Esophagus (tissue), 2 donors: Measurements from ENCODE around the gene CAMK1D. TPM values are rescaled to one million over a fixed set of nuclear protein-coding genes. Genes with fewer than 3 reads are reported as not detected.
"Not testable (repeated sequence)": the region's sequence is repeated elsewhere in the genome, so short reads cannot be mapped to it uniquely, and the experiment has no call there.

Experiments used
- H3K27ac ChIP-seq, 2 donors: one replicate each; pipeline ENCODE4 v1.5.1; 2013; ENCODE audit warnings: low read depth in 2 of 2, mild to moderate bottlenecking in 2 of 2, inconsistent platforms in 1 of 2, low read length in 1 of 2, moderate library complexity in 1 of 2
- H3K27me3 ChIP-seq, 2 donors: one replicate each; pipeline ENCODE4 v1.6.1; 2013; ENCODE audit warnings: low read length in 2 of 2, control low read depth in 1 of 2, mild to moderate bottlenecking in 1 of 2; ENCODE audit not compliant: insufficient read depth in 2 of 2, control insufficient read depth in 1 of 2
- H3K36me3 ChIP-seq, 2 donors: one replicate each; pipeline ENCODE4 v1.6.1; 2013; ENCODE audit warnings: low read length in 1 of 2; ENCODE audit not compliant: control insufficient read depth in 2 of 2, insufficient read depth in 2 of 2
- H3K4me1 ChIP-seq, 2 donors: one replicate each; pipeline ENCODE4 v1.6.1; 2013; ENCODE audit warnings: low read length in 1 of 2; ENCODE audit not compliant: control insufficient read depth in 2 of 2, insufficient read depth in 2 of 2
- H3K4me3 ChIP-seq, 2 donors: one replicate each; pipeline ENCODE4 v1.5.1; 2013; ENCODE audit warnings: low read length in 2 of 2, mild to moderate bottlenecking in 2 of 2, low read depth in 1 of 2, moderate library complexity in 1 of 2
- H3K9me3 ChIP-seq, 2 donors: one replicate each; pipeline ENCODE4 v1.6.1; 2013; ENCODE audit warnings: mild to moderate bottlenecking in 2 of 2, low read depth in 1 of 2, low read length in 1 of 2, moderate library complexity in 1 of 2; ENCODE audit not compliant: control insufficient read depth in 2 of 2, insufficient read depth in 1 of 2
- WGBS, 2 donors: extraction: QIAGEN DNeasy Blood & Tissue Kit; methylation state at CpG; one replicate each; pipeline ENCODE4 v1.1.7; 2013; 5-methylcytosine and 5-hydroxymethylcytosine counted together
- polyA plus RNA-seq, 2 donors: library from polyadenylated mRNA; stranded (reverse); fragments of 200-250 nt; gene quantifications; one replicate each; pipeline ENCODE4 v1.2.3, GENCODE V29; 2013
- donor health status: healthy with polysubstance abuse.
- donor health status: Bipolar disorder and iron deficiency.

Gene CAMK1D
- polyA plus RNA-seq, 2 donors, result 5.4 to 5.6 TPM

- Histone ChIP-seq H3K4me3 (no peak overlapping the region), H3K27ac (no peak overlapping the region), H3K4me1 (no peaks in the 10 kb centered on the region), H3K27me3 (no peaks in the 10 kb centered on the region), H3K36me3 (no peaks in the 10 kb centered on the region), H3K9me3 (no peaks in the 10 kb centered on the region)
- WGBS, 2 donors, result 90 to 93% methylated on average over 5 of the region's 5 CpGs
Observed at GRCh38 chr10:12360461-12360860, 11.1 kb downstream of the CAMK1D start.

- not testable (repeated sequence) for H3K36me3 ChIP-seq, H3K4me1 ChIP-seq, H3K27me3 ChIP-seq, H3K4me3 ChIP-seq, H3K9me3 ChIP-seq, H3K27ac ChIP-seq
- 84 to 86% methylated on average over 5 of the region's 5 CpGs for WGBS, 2 donors
Observed at GRCh38 chr10:12361115-12361514, 11.8 kb downstream of the CAMK1D start.

- H3K36me3 ChIP-seq, result no peaks in the 10 kb centered on the region
- no peaks in the 10 kb centered on the region for H3K9me3 ChIP-seq
- 88 to 97% methylated on average over 3 of the region's 3 CpGs for WGBS, 2 donors
- no peak overlapping the region for H3K4me3 ChIP-seq
- H3K27ac ChIP-seq, result no peak overlapping the region
- H3K27me3 ChIP-seq, result no peaks in the 10 kb centered on the region
- peaks cover 0 to 2% of the 10 kb centered on the region in 2 donors for H3K4me1 ChIP-seq
Observed at GRCh38 chr10:12364559-12364958, 15.2 kb downstream of the CAMK1D start.

GRCh38 chr10:12367272-12367671 lies 17.9 kb downstream of the CAMK1D start:
- 89 to 92% methylated on average over 4 of the region's 4 CpGs for WGBS, 2 donors
- Histone ChIP-seq H3K27ac (no peak overlapping the region), H3K4me1 (peaks cover 0 to 2% of the 10 kb centered on the region in 2 donors), H3K36me3 (no peaks in the 10 kb centered on the region), H3K27me3 (no peaks in the 10 kb centered on the region), H3K4me3 (no peak overlapping the region), H3K9me3 (no peaks in the 10 kb centered on the region)

GRCh38 chr10:12369982-12370381 lies 20.6 kb downstream of the CAMK1D start:
- Histone ChIP-seq H3K9me3 (no peaks in the 10 kb centered on the region), H3K27me3 (no peaks in the 10 kb centered on the region), H3K4me3 (no peak overlapping the region), H3K36me3 (no peaks in the 10 kb centered on the region), H3K27ac (no peak overlapping the region), H3K4me1 (peaks cover 0 to 4% of the 10 kb centered on the region in 2 donors)
- 96% methylated on average over 8 of the region's 8 CpGs for WGBS, 2 donors

- WGBS, 2 donors, result 85 to 90% methylated on average over 10 of the region's 10 CpGs
Observed at GRCh38 chr10:12372846-12373245, 23.5 kb downstream of the CAMK1D start.

GRCh38 chr10:12375076-12375504 lies 25.7 kb downstream of the CAMK1D start:
- Histone ChIP-seq H3K27ac (no peak overlapping the region), H3K9me3 (no peaks in the 10 kb centered on the region), H3K4me1 (peaks cover 0 to 2% of the 10 kb centered on the region in 2 donors), H3K4me3 (no peak overlapping the region), H3K36me3 (no peaks in the 10 kb centered on the region), H3K27me3 (no peaks in the 10 kb centered on the region)
- 71 to 75% methylated on average over 11 of the region's 11 CpGs for WGBS, 2 donors

More at GRCh38 chr10:12372846-12373245, 23.5 kb downstream of the CAMK1D start:
- Histone ChIP-seq H3K9me3 (no peaks in the 10 kb centered on the region), H3K27ac (no peak overlapping the region), H3K27me3 (no peaks in the 10 kb centered on the region), H3K36me3 (no peaks in the 10 kb centered on the region), H3K4me1 (peaks cover 0 to 2% of the 10 kb centered on the region in 2 donors), H3K4me3 (no peak overlapping the region)

GRCh38 chr10:12376211-12376610 lies 26.9 kb downstream of the CAMK1D start:
- H3K27ac ChIP-seq, result no peak overlapping the region
- WGBS, 2 donors, result 94 to 95% methylated on average over 12 of the region's 12 CpGs
- no peaks in the 10 kb centered on the region for H3K36me3 ChIP-seq
- H3K27me3 ChIP-seq, result no peaks in the 10 kb centered on the region
- peaks cover 0 to 2% of the 10 kb centered on the region in 2 donors for H3K4me1 ChIP-seq
- H3K4me3 ChIP-seq, result no peak overlapping the region
- H3K9me3 ChIP-seq, result no peaks in the 10 kb centered on the region

GRCh38 chr10:12377658-12378290 lies 28.4 kb downstream of the CAMK1D start:
- no peaks in the 10 kb centered on the region for H3K27me3 ChIP-seq
- no peak overlapping the region for H3K4me3 ChIP-seq
- no peak overlapping the region for H3K27ac ChIP-seq
- H3K9me3 ChIP-seq, result no peaks in the 10 kb centered on the region
- H3K36me3 ChIP-seq, result no peaks in the 10 kb centered on the region
- 75 to 86% methylated on average over 7 of the region's 7 CpGs for WGBS, 2 donors
- peaks cover 0 to 2% of the 10 kb centered on the region in 2 donors for H3K4me1 ChIP-seq

- Histone ChIP-seq H3K27me3 (no peaks in the 10 kb centered on the region), H3K36me3 (no peaks in the 10 kb centered on the region), H3K4me3 (no peak overlapping the region), H3K9me3 (no peaks in the 10 kb centered on the region), H3K27ac (no peak overlapping the region), H3K4me1 (no peaks in the 10 kb centered on the region)
- WGBS, 2 donors, result 92 to 97% methylated on average over 5 of the region's 5 CpGs
Observed at GRCh38 chr10:12380999-12381398, 31.7 kb downstream of the CAMK1D start.
